Brain microvascular endothelial cell (primary cell): ENCODE data around the gene MSH3.

ENCODE experiments used
- DNase-seq: peaks from one replicate; pipeline ENCODE4 v3.0.0-alpha.2; 2020
- H3K27ac ChIP-seq: fragments of 250-450 bp; sonication (Bioruptor Pico); 2 replicates; pipeline ENCODE4 v1.5.1; 2020; ENCODE audit warnings: mild to moderate bottlenecking, moderate library complexity
- H3K27me3 ChIP-seq: fragments of 250-450 bp; sonication (Bioruptor Pico); replicated peaks from 2 replicates; pipeline ENCODE4 v1.5.1; 2020; ENCODE audit warnings: mild to moderate bottlenecking
- H3K36me3 ChIP-seq: fragments of 250-450 bp; sonication (Bioruptor Pico); replicated peaks from 2 replicates; pipeline ENCODE4 v1.5.1; 2020; ENCODE audit warnings: mild to moderate bottlenecking
- H3K4me3 ChIP-seq: 2 replicates; pipeline ENCODE4 v1.5.1; 2011; ENCODE audit warnings: low read depth, mild to moderate bottlenecking, control low read depth, low read length, moderate library complexity
- CTCF ChIP-seq: IDR thresholded peaks from 2 replicates; pipeline ENCODE4 v1.5.1; 2011; ENCODE audit warnings: low read depth, mild to moderate bottlenecking, moderate library complexity, low read length, control low read depth, inconsistent platforms; ENCODE audit errors: missing control alignments
- in situ Hi-C: cut with HindIII; loops from 2 replicates; pipeline ENCODE4 v1.10.0; 2017; ENCODE audit warnings: low sequenced_read_pairs, low pct_ligation_motif_present

MSH3 gene

DNA sequence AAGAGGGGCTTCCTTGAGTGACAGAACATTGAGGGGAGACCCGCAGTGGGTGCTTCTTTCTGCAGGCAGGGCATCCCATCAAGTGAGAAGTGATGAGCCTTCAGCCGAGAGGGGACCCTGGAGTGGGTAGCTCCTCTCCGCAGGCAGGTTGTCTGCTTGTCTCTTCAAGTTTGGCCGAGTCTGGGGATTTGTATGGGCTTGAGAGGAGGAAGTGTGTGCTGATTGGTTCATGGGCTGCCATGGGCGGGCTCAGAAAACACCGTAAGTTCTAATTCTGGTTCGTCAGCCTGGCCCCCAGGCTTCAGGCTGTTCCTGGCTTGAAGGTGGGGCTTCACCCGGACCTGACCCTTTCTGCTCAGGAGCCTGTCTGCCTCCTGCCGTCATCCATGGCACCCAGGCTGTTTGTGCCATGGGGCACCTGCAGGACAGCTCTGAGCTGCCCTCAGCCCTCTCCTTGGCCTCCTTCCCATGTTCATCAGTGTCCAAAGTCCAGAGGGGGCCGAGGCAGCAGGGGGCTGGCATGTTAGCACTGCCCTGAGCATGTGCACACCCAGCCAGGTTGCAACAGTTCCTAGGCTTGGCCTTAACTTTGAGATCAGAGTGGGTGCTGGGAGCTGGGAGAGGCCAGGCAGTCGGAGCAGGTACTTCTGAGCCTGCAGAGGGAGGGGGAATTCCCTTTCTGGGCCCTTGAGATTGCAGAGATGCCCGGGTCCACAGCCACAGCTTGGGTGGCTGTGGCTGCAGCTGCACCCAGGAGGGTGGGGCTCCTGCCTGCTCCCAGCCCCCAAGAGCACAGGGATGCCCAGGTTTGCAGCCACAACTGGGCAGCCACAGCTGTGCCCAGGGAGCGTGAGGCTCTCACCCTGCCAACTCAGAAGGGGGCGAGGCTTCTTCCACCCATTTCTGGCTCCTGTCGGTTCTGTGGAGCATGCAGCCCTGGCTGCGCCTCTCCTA, 13.8 kb downstream of the MSH3 start:
- in situ Hi-C loops: no loop called here
- Histone ChIP-seq H3K36me3 (peaks cover 8% of the 10 kb centered on the region), H3K27ac (no peak overlapping the region), H3K4me3 (no peak overlapping the region), H3K27me3 (no peaks in the 10 kb centered on the region)
- TF ChIP-seq CTCF: no peak
- no peak for DNase-seq

GRCh38 chr5:80672140-80672736, 17.8 kb downstream of the MSH3 start:
- in situ Hi-C loops: no loop called here
- Histone ChIP-seq H3K27ac (no peak overlapping the region), H3K27me3 (no peaks in the 10 kb centered on the region), H3K36me3 (peaks cover 8% of the 10 kb centered on the region), H3K4me3 (no peak overlapping the region)
- TF ChIP-seq CTCF: peak; percentile 84
- peak; percentile 57 for DNase-seq

GRCh38 chr5:80676706-80677105, 22.3 kb downstream of the MSH3 start:
- in situ Hi-C loops: no loop called here
- H3K27me3 ChIP-seq: no peaks in the 10 kb centered on the region
- peaks cover 10% of the 10 kb centered on the region for H3K36me3 ChIP-seq
- no peak overlapping the region for H3K27ac ChIP-seq
- DNase-seq: no peak
- H3K4me3 ChIP-seq: no peak overlapping the region
- no peak for TF ChIP-seq CTCF

- Histone ChIP-seq H3K27ac (no peak overlapping the region), H3K27me3 (no peaks in the 10 kb centered on the region), H3K36me3 (no peaks in the 10 kb centered on the region), H3K4me3 (no peak overlapping the region)
- in situ Hi-C loops: no loop called here
- no peak for DNase-seq
- peak; percentile 32 for TF ChIP-seq CTCF
Observed at GRCh38 chr5:80686757-80687156, 32.3 kb downstream of the MSH3 start.

- in situ Hi-C loops: no loop called here
- TF ChIP-seq CTCF: no peak
Observed at GRCh38 chr5:80688648-80689420, 34.4 kb downstream of the MSH3 start.

More at GRCh38 chr5:80688648-80689420, 34.4 kb downstream of the MSH3 start:
- DNase-seq: no peak
- H3K27me3 ChIP-seq: no peaks in the 10 kb centered on the region
- no peaks in the 10 kb centered on the region for H3K36me3 ChIP-seq
- H3K4me3 ChIP-seq: no peak overlapping the region
- H3K27ac ChIP-seq: no peak overlapping the region
